MM.1S (cell line): ENCODE measurements around the gene PARD3.

Source experiments
- CTCF ChIP-seq: fragments of 300-600 bp; sonication (generic); IDR thresholded peaks from 2 replicates; pipeline ENCODE4 v1.5.1; 2016; ENCODE audit warnings: antibody characterized with exemption, low read length, mixed read lengths
- EZH2 ChIP-seq: fragments of 300-600 bp; sonication (generic); optimal IDR thresholded peaks from 2 replicates; pipeline ENCODE3; 2017; ENCODE audit warnings: low read depth, mild to moderate bottlenecking, antibody characterized with exemption, low read length, mixed read lengths
- EZH2phosphoT487 ChIP-seq: fragments of 300-600 bp; sonication (generic); IDR thresholded peaks from 2 replicates; pipeline ENCODE4 v1.6.1; 2018; ENCODE audit warnings: antibody characterized with exemption, low read length

DNA sequence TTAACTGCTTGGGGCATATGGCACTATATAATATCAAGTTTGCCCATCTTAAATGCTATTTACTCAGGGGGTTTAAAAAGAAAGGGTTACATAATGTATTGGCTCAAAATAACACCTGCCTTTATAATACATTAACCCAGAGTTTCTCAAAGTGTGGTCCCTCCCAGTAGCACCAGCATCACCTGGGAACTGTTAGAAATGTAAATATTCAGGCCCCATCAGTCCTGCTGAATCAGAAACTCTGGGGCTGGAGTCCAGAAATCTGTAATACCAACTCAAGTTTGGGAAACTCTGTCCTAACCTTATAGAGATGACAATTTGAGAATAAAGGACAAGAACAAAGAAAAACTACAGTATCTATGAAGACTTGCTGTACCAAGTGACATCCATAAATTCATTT lies 270.7 kb downstream of the PARD3 start:
- TF ChIP-seq CTCF (no peak), EZH2phosphoT487 (no peak), EZH2 (no peak)
